ENCODE data around the gene RP9.
"Not testable (repeated sequence)": the region's sequence is repeated elsewhere in the genome, so short reads cannot be mapped to it uniquely, and the experiment has no call there.

RP9 gene

DNA sequence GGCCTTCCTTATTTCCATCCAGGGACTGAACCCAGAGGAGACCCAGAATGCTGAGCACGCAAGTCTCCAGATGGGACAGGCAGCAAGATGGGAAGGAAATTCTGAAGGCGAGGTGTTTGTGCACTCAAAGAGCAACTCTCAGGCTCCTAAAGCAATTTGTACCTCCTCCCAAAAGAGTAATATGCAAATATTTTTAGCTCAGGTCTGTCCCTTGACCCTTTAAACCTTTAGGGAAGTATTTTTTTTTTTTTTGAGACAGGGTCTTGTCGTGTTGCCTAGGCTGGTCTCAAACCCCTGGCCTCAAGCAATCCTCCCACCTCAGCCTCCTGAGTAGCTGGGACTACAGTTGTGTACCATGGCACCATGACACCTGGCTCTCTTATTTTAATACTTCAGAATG lies 8.4 kb downstream of the RP9 start:
- no peak for DNase-seq

DNA sequence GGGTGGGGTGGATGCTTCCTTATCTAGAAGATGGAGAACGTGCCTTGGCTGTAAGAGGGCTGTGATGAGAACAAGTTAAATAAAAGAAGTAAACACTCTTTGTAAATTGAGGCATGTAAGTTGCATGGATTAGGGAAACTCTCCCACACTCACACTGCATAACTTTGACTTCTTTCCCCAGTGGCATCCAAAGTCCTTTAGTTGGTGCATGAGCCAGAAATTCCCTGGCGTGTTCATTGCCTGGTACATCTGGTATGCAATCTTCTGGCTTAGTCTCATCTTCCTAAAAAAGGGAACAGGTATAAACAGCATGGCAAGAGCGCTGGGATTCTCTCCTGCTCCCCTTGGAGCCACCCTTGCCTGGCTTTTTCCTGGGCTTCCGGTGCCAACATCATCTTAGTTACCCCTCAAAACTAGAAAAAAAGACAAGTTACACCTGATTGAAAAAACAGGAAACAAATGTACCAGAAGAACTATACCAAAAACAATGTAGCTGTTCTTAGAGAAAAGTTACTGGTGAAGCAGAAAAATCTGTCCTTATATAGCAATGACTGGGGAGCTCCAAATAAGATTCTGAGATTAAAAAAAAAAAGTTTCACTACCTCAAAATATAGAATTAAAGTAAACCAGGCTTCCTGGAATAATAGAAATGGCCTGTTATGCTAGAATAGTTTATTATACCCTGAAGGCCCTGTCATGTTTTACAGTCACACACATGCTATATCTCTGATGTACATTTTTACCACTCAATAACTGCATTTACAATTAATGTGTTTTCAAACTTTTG lies 9.9 kb downstream of the RP9 start:
- no peak for DNase-seq

DNA sequence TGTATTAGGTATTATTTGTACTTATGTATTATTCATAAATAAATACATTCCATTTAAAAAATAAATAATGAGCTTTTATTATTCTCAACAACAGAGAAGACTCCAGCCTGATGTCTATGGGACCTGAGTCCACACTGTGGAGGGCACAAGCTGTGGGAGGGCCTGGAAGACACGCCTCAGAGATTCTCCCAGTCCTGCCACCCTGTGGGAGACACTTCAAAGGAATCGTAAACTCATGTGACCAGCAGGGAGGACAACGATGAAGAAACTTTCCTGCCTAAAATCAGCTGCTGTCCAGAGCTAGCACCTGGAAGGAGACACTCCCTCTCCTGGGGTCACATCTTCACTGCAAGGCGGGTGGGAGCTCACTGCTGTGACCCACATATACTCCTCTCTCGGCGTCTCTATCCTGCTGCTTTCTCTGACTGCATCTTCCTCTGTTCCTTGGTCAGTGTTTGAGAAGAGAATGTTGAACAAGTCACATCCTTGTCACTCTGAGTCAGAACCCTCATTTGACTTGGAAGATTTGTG lies 14.4 kb downstream of the RP9 start:
- DNase-seq, result not testable (repeated sequence)

DNA sequence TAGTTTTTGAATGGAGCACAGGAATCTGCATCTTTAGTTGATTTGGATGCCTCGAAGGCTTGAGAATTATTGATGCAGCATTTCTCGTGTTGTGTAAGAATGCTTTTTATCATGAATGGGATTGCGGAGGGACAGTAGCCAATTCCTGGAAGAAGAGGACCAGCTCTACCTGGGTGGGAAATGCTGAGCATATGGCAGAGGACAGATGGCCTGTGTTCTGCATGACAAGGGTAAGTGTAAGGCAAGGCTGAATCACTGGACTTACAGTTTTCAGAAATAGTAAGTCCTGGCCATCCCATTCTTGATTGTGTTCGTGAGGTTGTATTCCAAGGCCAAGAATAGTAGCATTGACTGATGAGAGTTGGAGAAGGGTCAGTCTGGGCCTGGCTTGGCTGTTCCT lies 15.9 kb downstream of the RP9 start:
- DNase-seq, result no peak

DNA sequence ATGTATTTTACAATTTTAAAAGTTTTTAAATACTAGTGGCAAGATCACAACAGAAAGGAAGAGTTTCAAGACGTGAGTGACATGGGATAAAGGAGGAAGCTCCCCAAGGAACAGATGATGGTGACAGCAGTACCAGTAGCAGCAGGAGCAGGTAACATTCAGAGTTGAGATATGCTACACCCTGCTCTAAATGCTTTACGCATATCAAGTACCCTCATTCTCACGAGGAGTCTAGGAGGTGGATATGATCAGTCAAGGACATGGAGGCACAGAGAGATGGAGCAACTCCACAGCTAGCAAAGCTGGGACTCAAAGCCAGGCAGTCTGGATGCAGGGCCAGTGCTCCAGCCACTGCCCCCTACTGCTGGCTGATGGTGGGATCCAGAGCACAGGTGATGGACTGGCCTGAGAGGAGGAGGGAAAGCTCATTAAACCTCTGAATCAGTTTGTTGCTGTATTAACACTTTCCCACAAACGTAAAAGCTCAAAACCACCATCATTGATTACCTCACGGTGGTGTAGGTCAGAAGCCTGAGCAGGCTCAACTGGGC lies 17.5 kb downstream of the RP9 start:
- DNase-seq, result no peak

DNA sequence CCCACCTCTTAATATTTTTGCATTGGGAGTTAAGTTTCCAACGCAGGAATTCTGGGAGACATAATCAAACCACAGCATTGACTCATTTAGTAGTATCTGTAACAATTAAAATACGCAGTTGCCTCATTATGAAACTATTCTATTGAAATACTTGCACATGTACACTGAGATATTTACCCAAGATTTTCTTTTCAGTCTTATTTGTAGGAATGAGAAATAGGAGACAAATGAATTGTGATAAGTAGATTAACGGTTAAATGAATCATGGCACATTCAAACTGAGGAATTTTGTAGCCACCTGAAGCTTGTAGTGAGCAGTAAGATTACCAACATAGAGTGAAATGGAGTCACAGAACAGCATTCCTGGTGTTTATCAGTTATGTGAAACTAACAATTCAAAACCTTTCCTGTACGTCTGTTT lies 18.1 kb downstream of the RP9 start:
- no peak for DNase-seq

DNA sequence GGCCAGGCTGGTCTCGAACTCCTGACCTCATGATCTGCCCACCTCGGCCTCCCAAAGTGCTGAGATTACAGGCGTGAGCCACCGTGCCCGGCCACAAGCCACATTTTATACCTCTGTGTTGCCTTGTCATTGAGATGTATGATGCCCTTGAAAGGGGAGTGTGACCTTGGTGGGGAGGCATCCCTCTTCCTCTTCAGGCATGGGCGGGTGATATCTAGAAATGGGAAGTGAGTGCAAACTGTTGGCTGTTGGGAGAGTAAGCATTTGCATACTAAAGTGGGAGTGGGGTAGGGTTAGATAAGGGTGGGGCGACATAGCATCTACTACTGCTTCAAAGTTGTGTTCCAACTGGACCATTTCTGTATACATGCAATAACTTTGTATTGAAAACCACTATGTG lies 20.1 kb downstream of the RP9 start:
- DNase-seq, result no peak

DNA sequence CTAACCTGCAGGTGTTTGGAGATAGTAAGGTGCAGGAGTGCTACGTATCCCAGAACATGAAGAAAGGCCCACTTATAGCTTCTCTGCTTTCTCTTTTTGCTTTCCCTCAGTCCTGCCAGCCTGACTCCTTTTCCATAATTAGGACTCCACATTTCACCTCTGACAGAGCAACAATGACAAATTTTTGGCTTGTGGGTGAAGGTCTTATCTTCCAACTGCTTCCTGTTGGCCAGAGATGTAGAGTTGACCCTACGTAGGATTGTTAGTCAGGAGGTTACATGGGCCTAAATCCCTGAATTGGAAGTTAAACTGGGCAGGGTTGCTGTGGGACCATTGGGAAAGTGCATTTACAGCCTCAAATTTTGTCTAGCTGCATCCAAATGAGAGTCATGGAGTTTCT lies 21.3 kb downstream of the RP9 start:
- DNase-seq, result no peak

DNA sequence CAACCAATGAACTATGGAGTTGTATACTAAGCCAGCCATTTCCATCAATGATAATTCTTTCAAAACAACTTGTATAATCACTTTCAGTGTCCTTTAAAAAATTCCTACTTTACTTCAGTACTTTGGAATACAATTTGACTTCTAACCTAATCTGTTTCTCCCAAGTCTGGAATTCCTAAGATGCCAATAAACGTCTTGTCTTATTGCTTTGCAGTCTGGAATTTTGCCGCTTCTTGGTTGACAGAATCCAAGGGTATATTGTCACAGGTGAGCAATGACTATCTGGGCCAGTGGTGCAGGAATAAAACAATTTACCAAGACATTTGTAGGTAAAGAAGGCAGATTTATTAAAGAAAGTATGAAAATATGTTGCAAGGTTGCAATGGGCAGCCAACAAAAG lies 21.8 kb downstream of the RP9 start:
- DNase-seq, result no peak

DNA sequence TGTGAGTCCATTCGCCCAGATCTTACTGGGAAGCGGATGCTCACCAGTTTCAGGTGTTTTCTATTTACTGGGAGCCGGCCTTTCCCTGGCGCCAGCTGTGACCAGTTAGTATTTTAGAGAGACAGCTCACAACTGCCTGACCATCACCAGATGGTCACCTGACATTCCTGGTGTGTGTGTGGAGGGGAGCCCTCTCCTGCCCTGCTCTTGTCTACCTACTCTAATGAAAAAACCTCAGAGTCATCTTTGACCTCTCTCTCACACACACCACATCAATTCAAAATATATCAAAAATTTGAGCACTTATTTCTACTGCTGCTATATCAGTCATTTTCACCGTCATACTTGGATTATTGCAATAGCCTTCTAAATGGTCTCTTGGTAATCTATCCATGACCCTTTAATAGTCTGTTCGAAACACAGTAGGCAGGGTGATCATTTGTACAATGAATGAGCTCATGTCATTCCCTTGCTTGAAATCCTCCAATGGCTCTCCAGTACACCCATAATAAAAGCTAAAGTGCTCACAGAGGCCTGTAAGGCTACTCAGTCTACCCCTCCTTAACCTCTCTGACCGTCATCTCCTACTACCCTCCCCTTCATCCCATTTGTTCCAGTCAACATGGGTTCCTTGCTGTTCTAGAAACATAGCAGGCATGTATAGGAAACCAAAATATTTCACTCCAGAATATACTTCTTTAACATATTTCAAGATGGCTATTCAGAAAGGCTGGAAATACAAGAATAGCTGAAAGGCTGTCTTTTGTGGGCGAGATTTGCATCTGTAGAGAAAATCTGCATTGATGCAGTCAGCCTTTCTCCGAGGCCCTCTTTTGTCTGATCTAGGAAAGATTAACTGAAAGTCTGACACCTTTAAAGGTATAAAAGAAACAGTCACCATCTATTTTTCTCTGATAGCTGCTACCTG lies 29.2 kb downstream of the RP9 start:
- DNase-seq, result no peak

DNA sequence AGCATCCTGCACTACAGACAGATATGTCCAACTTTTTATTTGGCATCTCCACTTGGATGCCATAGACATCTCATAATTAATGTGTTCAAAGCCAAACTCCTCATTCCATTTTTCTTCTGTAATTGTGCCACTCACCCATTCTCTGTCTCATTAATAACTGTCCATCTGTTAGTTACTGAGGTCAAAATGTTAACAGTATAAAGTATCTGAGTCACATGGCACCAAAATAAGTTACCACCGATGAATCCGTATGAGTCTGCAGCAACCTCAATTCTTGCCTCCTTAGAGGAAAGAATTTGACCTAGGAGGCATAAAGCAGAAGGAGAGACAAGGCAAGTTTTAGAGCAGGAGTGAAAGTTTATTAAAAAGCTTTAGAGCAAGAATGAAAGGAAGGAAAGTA lies 30.1 kb downstream of the RP9 start:
- DNase-seq, result no peak

DNA sequence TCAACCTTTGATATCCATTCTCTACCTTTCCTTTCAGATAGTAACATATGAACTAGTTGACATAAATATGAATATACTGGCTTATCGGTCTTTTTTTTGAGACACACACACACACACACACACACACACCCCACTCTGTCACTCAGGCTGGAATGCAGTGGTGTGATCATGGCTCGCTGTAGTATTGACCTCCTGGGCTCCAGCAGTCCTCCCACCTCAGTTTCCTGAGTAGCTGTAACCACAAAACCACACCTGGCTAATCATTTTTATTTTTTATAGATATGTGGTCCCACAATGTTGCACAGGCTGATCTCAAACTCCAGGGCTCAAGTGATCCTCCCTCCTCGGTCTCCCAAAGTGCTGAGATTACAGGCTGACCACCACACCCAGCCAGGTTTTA lies 32.5 kb downstream of the RP9 start:
- DNase-seq, result no peak

DNA sequence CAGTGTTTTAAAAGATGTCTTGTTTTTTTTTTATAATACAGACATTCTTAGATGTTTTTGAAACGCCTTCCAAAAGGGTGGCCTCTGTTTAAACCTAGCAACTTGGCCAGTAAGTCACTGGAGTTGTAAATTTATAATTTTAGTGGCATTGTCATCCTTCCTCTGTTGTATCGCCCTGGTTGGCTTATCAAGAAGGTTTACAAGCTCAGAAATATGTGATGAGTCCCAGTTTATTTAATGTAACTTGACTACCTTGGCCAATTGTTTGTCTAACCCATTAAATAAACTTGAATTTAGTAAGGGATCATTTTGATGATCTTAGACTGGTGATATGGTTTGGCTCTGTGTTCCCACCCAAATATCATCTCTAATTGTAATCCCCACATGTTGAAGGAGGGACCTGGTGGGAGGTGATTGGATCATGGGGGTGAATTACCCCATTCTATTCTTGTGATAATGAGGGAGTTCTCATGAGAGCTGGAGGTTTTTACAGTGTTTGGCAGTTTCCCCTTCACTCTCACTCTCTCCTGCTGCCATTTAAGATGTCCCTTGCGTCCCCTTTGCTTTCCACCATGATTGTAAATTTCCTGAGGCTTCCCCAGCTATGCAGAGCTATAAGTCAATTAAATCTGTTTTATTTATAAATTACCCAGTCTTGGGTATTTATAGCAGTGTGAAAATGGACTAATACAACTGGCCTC lies 33.2 kb downstream of the RP9 start:
- DNase-seq, result no peak

DNA sequence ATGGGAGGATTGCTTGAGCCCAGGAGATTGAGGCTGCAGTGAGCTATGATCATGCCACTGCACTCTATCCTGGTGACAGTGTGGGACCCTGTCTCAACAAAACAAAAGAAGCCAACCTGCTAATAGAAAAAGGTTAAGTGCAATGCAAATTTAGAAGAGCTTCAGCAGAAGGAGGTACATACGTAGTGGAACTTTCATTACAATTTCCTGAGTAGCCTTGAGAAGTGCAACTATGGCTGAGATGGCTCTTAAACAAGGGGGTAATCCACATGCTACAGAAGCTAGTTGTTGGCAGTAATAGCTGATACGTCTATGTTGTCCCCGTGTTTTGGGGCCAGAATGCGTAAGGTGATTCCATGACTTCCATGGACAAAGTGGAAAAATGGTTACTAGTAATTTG lies 36.0 kb downstream of the RP9 start:
- no peak for DNase-seq

DNA sequence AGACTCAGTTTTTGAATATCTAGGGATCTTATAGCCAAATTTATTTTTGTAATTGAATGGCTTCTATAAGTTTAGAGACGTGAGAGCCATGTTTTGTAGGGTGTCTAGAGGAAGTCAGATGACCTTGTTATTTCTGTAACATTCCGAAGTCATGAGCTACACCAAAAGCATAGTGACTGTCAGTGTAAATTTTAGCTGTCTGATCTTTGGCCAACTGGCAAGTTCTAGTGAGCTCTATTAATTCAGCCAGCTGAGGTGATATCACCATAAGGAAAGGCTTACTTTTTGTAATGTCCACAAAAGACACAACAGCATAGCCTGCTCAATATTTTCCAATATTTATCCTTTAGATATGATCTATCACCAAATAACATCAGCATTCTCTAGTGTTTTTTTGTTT lies 36.7 kb downstream of the RP9 start:
- DNase-seq, result no peak

DNA sequence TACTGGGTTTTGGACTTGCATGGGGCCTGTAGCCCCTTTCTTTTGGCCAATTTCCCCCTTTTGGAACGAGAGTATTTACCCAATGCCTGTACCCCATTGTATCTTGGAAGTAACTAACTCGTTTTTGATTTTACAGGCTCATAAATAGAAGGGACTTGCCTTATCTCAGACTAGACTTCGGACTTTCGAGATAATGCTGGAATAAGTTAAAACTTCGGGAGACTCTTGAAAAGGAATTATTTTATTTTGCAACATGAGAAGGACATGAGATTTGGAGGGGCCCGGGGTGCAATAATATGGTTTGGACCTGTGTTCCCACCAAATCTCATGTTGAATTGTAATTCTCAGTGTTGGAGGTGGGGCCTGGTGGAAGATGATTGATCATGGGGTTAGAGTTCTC lies 38.4 kb downstream of the RP9 start:
- DNase-seq, result no peak

DNA sequence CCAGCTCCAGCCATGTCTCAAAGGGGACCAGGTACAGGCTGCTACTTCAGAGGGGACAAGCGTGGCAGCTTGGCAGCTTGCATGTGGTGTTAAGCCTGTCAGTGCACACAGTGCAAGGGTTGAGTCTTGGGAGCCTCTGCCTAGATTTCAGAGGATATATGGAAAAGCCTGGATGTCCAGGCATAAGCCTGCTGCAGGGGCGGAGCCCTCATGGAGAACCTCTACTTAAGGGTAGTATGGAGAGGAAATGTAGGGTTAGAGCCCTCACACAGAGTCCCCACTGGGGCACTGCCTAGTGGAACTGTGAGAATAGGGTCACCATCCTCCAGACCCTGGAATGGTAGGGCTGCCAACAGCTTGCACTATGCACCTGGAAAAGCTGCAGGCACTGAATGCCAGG lies 38.9 kb downstream of the RP9 start:
- DNase-seq, result no peak

DNA sequence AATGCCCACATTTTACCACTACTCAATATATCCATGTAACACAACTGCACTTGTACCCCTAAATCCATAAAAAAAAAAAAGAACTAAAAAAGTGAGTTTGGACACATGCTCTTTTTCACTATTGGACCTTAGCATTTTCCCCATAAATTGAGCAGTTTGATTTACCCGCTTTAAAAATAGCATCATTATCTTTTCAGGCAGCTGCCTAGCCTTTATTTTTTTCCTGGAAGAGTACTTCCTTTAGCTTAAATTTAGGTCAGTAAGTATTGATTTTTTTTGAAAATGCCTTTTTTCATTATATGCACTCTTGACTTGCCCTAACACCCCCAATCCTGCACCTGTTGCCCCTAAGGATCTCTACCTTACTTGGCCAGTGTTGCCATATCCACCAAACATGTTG lies 41.3 kb downstream of the RP9 start:
- no peak for DNase-seq

DNA sequence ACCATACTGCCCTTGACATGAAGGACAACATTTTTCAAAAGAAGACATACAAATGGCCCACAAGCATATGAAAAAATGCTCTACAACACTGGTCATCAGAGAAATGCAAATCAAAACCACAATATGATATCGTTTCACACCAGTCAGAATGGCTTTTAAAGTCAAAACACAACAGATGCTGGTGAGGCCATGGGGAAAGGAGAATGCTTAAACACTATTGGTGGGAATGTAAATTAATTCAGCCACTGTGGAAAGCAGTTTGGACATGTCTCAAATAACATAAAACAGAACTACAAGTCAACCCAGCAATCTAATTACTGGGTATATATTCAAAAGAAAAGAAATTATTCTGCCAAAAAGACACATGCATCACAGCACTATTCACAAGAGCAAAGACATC lies 42.4 kb downstream of the RP9 start:
- DNase-seq, result no peak

DNA sequence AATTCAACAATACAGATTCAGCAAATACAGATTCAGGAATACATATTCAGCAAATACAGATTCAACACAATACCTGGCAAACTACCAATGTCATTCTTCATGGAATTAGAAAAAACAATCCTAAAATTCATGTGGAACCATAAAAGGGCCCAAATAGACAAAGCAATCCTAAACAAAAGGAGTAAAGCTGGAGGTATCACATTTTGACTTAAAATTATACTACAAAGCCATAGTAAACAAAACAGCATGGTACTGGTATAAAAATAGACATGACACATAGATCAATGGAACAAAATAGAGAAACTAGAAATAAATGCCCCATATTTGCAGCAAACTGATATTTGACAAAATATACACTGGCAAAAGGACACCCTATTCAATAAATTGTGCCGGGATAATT lies 43.2 kb downstream of the RP9 start:
- DNase-seq, result no peak

DNA sequence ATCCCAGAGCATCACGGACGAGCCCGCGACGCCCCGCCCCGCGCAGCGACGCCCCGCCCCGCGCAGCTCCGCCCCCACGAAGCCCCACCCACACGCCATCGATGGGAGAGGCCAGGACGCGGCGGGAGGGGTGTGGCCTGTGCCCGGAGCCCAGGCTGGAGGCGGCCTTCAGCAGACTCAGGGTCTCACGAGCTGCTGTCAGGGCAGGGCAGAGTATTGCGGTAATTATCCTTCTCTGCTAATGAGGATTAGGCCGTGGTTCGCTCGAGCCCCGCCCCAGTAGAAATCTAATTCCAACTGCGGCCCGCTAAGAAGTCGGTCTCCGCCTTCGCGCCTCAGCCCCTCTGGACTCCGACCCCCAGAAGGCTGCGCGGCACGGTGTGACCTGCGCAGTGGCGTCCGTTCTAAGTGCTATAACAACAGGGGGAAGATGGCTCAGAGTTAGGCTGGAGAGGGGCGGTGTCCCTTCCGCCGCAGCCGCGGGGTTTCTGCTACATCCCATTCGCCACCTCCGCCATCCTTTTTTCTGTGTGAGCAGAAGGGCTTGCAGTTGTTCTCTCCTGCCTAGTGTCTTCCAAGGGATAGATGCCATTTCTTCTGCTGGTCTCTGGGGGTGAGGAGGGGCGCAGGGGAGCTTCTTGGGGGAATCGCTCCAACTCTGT lies 46.3 kb downstream of the RP9 start:
- DNase-seq, result peak; percentile 92

DNA sequence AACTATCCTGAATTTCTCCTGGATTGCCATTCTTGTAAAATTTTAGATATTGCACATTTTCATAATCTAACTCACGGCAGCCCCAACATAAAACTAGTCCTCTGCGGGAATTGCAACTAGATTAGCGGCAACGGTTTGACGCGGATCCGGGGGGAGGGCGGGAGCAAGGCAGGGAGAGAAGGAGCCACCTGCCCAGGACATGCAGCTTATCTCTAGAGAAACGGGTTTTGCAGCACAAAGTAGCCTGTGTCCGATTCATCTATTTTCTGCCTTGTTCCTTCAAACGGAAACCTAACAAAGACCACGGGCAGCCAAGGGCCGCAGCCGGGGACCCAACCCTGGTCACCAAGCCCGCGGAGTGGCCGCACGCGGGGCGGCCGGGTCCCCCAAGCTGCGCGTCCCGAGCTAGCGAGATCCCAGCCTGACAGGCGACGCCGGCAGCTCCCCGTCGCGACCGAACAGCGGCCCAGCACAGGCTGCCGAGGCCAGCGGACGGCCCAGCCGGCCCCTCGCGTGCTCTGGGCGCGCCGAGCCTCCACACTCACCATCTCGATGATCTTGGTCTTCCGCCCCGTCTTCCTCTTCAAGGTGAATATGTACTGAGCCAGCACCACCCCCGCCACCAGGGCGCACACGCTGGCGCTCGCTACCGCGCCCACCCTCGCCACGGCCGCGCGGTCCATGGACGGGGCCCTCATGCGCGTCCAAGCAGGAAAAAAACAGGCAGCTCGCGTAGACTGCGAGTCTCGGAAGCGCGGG lies 47.0 kb downstream of the RP9 start, which contains the start of gene NT5C3A:
Gene NT5C3A, minus strand, starts transcription at position 754 of the 759 bp plus-strand sequence. Its CDS starts 71 bp downstream, at position 683.
- DNase-seq, result peak; percentile 13
